Liver (tissue), 9 donors: ENCODE data around the gene ELAC2. TPM values are rescaled to one million over a fixed set of nuclear protein-coding genes. Genes with fewer than 3 reads are reported as not detected.

ENCODE experiments used
- DNase-seq: peaks from one replicate; pipeline ENCODE4 v3.0.0-alpha.2; 2017; ENCODE audit warnings: low spot score
- H3K27ac ChIP-seq, 2 donors: one replicate each; pipeline ENCODE4 v1.7.0; 2013; ENCODE audit warnings: inconsistent platforms in 2 of 2, low read length in 2 of 2, control low read depth in 1 of 2, low read depth in 1 of 2, mild to moderate bottlenecking in 1 of 2
- H3K27me3 ChIP-seq, 4 donors: one replicate each; pipeline versions ENCODE4 v1.6.1 to v1.7.0; 2013; ENCODE audit warnings: low read length in 3 of 4, inconsistent platforms in 1 of 4, mild to moderate bottlenecking in 1 of 4, moderate library complexity in 1 of 4; ENCODE audit not compliant: control insufficient read depth in 4 of 4, insufficient read depth in 4 of 4
- H3K36me3 ChIP-seq, 4 donors: one replicate each; pipeline versions ENCODE4 v1.6.1 to v1.7.0; 2013; ENCODE audit warnings: low read length in 3 of 4, mild to moderate bottlenecking in 3 of 4, low read depth in 1 of 4, moderate library complexity in 1 of 4; ENCODE audit not compliant: control insufficient read depth in 4 of 4, insufficient read depth in 3 of 4
- H3K4me1 ChIP-seq, 4 donors: one replicate each; pipeline versions ENCODE4 v1.6.1 to v1.7.0; 2013; ENCODE audit warnings: low read length in 3 of 4, mild to moderate bottlenecking in 3 of 4, moderate library complexity in 1 of 4; ENCODE audit not compliant: control insufficient read depth in 4 of 4, insufficient read depth in 4 of 4
- H3K4me3 ChIP-seq, 3 donors: one replicate each; pipeline versions ENCODE4 v1.6.1 to v1.7.0; 2013; ENCODE audit warnings: low read length in 3 of 3, control low read depth in 1 of 3, low read depth in 1 of 3, mild to moderate bottlenecking in 1 of 3
- H3K9ac ChIP-seq, 2 donors: one replicate each; pipeline ENCODE4 v1.7.0; 2013; ENCODE audit warnings: low read length in 2 of 2, mild to moderate bottlenecking in 2 of 2, moderate library complexity in 2 of 2, control low read depth in 1 of 2, low read depth in 1 of 2
- H3K9me3 ChIP-seq, 4 donors: one replicate each; pipeline versions ENCODE4 v1.6.1 to v1.7.0; 2013; ENCODE audit warnings: low read length in 3 of 4; ENCODE audit not compliant: control insufficient read depth in 4 of 4
- EGR1 ChIP-seq, 2 donors: IDR thresholded peaks; 2 replicates each; pipeline ENCODE4 v1.6.1; 2016 to 2018; ENCODE audit warnings: antibody characterized with exemption in 2 of 2, low read depth in 2 of 2
- FOXA1 ChIP-seq: IDR thresholded peaks from 2 replicates; pipeline ENCODE4 v1.6.1; 2016; ENCODE audit warnings: antibody characterized with exemption
- FOXA2 ChIP-seq: IDR thresholded peaks from 2 replicates; pipeline ENCODE4 v1.6.1; 2016; ENCODE audit warnings: antibody characterized with exemption
- GABPA ChIP-seq, 2 donors: IDR thresholded peaks in 1 of 2; conservative IDR thresholded peaks in 1 of 2; 2 replicates each; pipeline ENCODE4 v1.6.1; 2016; ENCODE audit warnings: antibody characterized with exemption in 2 of 2, mild to moderate bottlenecking in 1 of 2, moderate library complexity in 1 of 2
- HNF4A ChIP-seq, 2 donors: conservative IDR thresholded peaks; 2 replicates each; pipeline ENCODE4 v1.6.1; 2016; ENCODE audit warnings: antibody characterized with exemption in 2 of 2, mild to moderate bottlenecking in 2 of 2
- JUND ChIP-seq, 2 donors: IDR thresholded peaks; 2 replicates each; pipeline ENCODE4 v1.6.1; 2016; ENCODE audit warnings: antibody characterized with exemption in 2 of 2
- RAD21 ChIP-seq, 2 donors: IDR thresholded peaks; 2 replicates each; pipeline ENCODE4 v1.6.1; 2016; ENCODE audit warnings: antibody characterized with exemption in 2 of 2, mild to moderate bottlenecking in 2 of 2
- RXRA ChIP-seq, 2 donors: IDR thresholded peaks; 2 replicates each; pipeline ENCODE4 v1.6.1; 2017 to 2018; ENCODE audit warnings: antibody characterized with exemption in 2 of 2, mild to moderate bottlenecking in 1 of 2
- SP1 ChIP-seq: IDR thresholded peaks from 2 replicates; pipeline ENCODE4 v1.6.1; 2018; ENCODE audit warnings: antibody characterized with exemption, mild to moderate bottlenecking
- TAF1 ChIP-seq: conservative IDR thresholded peaks from 2 replicates; pipeline ENCODE4 v1.6.1; 2016; ENCODE audit warnings: antibody characterized with exemption, mild to moderate bottlenecking
- YY1 ChIP-seq: IDR thresholded peaks from 2 replicates; pipeline ENCODE4 v1.6.1; 2016; ENCODE audit warnings: antibody characterized with exemption, mild to moderate bottlenecking
- WGBS: extraction: QIAGEN DNeasy Blood & Tissue Kit; methylation state at CpG from one replicate; pipeline ENCODE4 v1.1.7; 2013; 5-methylcytosine and 5-hydroxymethylcytosine counted together
- polyA plus RNA-seq, 2 donors: library from polyadenylated mRNA; stranded (reverse) in 1 of 2; unstranded in 1 of 2; fragments of 200-250 nt in 1 of 2; fragments of >200 nt in 1 of 2; fragmentation: Nextera tagmentation in 1 of 2; extraction: Ambion mirVana in 1 of 2; gene quantifications; one replicate each; pipeline versions ENCODE4 v1.2.1 to v1.2.3, GENCODE V29; 2013 to 2015
- total RNA-seq, 2 donors: library from RNA; depleted of rRNA; stranded (reverse); fragments of >200 nt; gene quantifications; one replicate each; pipeline ENCODE4 v1.2.3, GENCODE V29; 2014
- TF ChIP-seq, protein P1 (sequence below): IDR thresholded peaks from 2 replicates; pipeline ENCODE4 v1.6.1; 2016; ENCODE audit warnings: antibody characterized with exemption
- TF ChIP-seq, protein P2 (sequence below): IDR thresholded peaks from 2 replicates; pipeline ENCODE4 v1.6.1; 2016; ENCODE audit warnings: antibody characterized with exemption, mild to moderate bottlenecking
- TF ChIP-seq, protein P3 (sequence below): fragments of 150-350 bp; IDR thresholded peaks from 2 replicates; pipeline ENCODE4 v1.5.1; 2017; ENCODE audit warnings: improper control_type of control experiment, low read depth, low read length; ENCODE audit not compliant: missing input control
- donor health status: healthy.
- donor health status: healthy.
- donor health status: healthy.
- donor health status: healthy.
- donor health status: healthy.

Gene ELAC2
- total and polyA plus RNA-seq, 4 donors = 26.5 to 54.1 (median 36.2) TPM

DNA sequence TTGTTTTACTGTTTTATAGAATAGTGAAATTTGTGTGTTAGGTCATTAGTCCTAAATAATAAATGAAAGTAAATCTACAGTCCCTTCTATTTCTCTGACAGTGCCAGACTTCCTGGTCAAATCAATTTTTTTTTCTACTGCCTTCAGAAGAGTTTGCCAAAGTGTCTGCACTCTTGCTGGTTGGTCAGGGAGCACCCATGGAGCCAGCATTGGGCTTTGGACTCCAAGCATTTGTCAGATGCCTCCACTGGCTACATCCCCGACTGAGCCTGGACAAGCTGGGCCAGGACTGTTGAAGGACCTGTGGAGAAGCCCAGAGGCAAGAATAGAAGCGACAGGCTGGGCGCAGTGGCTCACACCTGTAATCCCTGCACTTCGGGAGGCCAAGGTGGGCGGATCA lies 53.7 kb downstream of the ELAC2 start:
- Histone ChIP-seq H3K27ac (no peak overlapping the region), H3K4me3 (no peak overlapping the region), H3K36me3 (no peaks in the 10 kb centered on the region), H3K9me3 (no peaks in the 10 kb centered on the region), H3K27me3 (no peaks in the 10 kb centered on the region), H3K4me1 (peaks cover 0 to 12% (median 8%) of the 10 kb centered on the region in 4 donors), H3K9ac (no peak overlapping the region)
- TF ChIP-seq FOXA1 (no peak), HNF4A (conservative IDR thresholded peaks at IDR 0.05) (peak; percentile 12 to 44), RXRA (IDR thresholded peaks at IDR 0.05) (peak in 1 of 2 donors; percentile 11)
- DNase-seq = no peak
- WGBS = 76% methylated on average over 5 of the region's 5 CpGs

DNA sequence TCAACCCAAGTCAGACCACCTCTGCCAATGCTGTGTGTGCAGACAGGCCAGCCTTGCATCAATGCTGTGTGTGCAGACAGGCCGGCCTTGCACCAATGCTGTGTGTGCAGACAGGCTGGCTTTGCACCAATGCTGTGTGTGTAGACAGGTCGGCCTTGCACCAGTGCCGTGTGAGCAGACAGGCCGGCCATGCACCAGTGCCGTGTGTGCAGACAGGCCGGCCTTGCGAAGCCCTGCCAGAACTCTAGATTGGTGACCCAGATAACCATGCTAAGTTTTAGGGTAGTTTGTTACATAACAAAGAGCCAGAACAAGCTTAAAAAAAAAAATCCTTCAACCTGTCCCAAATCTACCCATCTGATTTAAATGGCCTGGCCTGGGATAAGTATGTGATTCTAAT lies 54.3 kb downstream of the ELAC2 start:
- H3K4me3 ChIP-seq = no peak overlapping the region
- 71% methylated on average over 7 of the region's 7 CpGs for WGBS
- no peaks in the 10 kb centered on the region for H3K9me3 ChIP-seq
- no peaks in the 10 kb centered on the region for H3K36me3 ChIP-seq
- H3K27ac ChIP-seq = no peak overlapping the region
- H3K9ac ChIP-seq = no peak overlapping the region
- H3K4me1 ChIP-seq = peaks cover 0 to 12% (median 8%) of the 10 kb centered on the region in 4 donors
- TF ChIP-seq GABPA (IDR thresholded peaks at IDR 0.05 in 1 of 2, conservative IDR thresholded peaks at IDR 0.05 in 1 of 2) (no peak), YY1 (no peak), TAF1 (no peak), JUND (IDR thresholded peaks at IDR 0.05) (no peak), HNF4A (conservative IDR thresholded peaks at IDR 0.05) (no peak), FOXA2 (no peak), RAD21 (IDR thresholded peaks at IDR 0.05) (no peak)
- TF ChIP-seq, protein P1, sequence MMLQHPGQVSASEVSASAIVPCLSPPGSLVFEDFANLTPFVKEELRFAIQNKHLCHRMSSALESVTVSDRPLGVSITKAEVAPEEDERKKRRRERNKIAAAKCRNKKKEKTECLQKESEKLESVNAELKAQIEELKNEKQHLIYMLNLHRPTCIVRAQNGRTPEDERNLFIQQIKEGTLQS = no peak
- no peak for DNase-seq
- no peaks in the 10 kb centered on the region for H3K27me3 ChIP-seq

DNA sequence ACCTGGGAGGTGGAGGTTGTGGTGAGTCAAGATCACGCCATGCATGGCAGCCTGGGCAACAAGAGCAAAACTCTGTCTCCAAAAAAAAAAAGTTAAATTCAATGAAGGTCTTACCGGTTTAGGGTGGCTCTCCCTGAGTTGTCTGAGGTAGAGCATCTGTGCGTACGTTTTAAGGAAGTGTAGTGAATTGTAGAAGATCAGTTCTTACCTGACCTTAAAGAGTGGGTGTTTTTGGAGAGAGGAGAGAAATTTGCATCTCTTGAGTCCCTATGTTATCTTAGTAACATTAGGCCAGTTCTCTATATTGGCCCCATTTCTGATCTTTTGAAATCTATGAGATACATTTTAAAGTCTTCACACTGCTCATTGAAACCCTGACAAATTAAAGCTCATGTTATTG lies 56.2 kb downstream of the ELAC2 start:
- TF ChIP-seq FOXA2 (no peak), HNF4A (conservative IDR thresholded peaks at IDR 0.05) (no peak), JUND (IDR thresholded peaks at IDR 0.05) (no peak), RAD21 (IDR thresholded peaks at IDR 0.05) (no peak), GABPA (IDR thresholded peaks at IDR 0.05 in 1 of 2, conservative IDR thresholded peaks at IDR 0.05 in 1 of 2) (no peak), TAF1 (no peak), FOXA1 (no peak), RXRA (IDR thresholded peaks at IDR 0.05) (no peak), SP1 (no peak), EGR1 (IDR thresholded peaks at IDR 0.05; ENCODE audit: low read depth in 2 of 2) (no peak)
- TF ChIP-seq, protein P2, sequence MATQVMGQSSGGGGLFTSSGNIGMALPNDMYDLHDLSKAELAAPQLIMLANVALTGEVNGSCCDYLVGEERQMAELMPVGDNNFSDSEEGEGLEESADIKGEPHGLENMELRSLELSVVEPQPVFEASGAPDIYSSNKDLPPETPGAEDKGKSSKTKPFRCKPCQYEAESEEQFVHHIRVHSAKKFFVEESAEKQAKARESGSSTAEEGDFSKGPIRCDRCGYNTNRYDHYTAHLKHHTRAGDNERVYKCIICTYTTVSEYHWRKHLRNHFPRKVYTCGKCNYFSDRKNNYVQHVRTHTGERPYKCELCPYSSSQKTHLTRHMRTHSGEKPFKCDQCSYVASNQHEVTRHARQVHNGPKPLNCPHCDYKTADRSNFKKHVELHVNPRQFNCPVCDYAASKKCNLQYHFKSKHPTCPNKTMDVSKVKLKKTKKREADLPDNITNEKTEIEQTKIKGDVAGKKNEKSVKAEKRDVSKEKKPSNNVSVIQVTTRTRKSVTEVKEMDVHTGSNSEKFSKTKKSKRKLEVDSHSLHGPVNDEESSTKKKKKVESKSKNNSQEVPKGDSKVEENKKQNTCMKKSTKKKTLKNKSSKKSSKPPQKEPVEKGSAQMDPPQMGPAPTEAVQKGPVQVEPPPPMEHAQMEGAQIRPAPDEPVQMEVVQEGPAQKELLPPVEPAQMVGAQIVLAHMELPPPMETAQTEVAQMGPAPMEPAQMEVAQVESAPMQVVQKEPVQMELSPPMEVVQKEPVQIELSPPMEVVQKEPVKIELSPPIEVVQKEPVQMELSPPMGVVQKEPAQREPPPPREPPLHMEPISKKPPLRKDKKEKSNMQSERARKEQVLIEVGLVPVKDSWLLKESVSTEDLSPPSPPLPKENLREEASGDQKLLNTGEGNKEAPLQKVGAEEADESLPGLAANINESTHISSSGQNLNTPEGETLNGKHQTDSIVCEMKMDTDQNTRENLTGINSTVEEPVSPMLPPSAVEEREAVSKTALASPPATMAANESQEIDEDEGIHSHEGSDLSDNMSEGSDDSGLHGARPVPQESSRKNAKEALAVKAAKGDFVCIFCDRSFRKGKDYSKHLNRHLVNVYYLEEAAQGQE = no peak
- TF ChIP-seq, protein P3, sequence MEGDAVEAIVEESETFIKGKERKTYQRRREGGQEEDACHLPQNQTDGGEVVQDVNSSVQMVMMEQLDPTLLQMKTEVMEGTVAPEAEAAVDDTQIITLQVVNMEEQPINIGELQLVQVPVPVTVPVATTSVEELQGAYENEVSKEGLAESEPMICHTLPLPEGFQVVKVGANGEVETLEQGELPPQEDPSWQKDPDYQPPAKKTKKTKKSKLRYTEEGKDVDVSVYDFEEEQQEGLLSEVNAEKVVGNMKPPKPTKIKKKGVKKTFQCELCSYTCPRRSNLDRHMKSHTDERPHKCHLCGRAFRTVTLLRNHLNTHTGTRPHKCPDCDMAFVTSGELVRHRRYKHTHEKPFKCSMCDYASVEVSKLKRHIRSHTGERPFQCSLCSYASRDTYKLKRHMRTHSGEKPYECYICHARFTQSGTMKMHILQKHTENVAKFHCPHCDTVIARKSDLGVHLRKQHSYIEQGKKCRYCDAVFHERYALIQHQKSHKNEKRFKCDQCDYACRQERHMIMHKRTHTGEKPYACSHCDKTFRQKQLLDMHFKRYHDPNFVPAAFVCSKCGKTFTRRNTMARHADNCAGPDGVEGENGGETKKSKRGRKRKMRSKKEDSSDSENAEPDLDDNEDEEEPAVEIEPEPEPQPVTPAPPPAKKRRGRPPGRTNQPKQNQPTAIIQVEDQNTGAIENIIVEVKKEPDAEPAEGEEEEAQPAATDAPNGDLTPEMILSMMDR = no peak
- TF ChIP-seq, protein P1 = no peak
- H3K9me3 ChIP-seq = peaks cover 0 to 2% (median under 1%) of the 10 kb centered on the region in 4 donors
- H3K27ac ChIP-seq = no peak overlapping the region
- no peaks in the 10 kb centered on the region for H3K36me3 ChIP-seq
- 97% methylated on average over 4 of the region's 4 CpGs for WGBS
- no peak overlapping the region for H3K9ac ChIP-seq
- DNase-seq = no peak
- H3K4me1 ChIP-seq = peaks cover 0 to 12% (median 6%) of the 10 kb centered on the region in 4 donors
- no peak overlapping the region for H3K4me3 ChIP-seq
- H3K27me3 ChIP-seq = no peaks in the 10 kb centered on the region
